HepG2 (cell line): Measurements from ENCODE around the gene MFGE8. TPM values are rescaled to one million over a fixed set of nuclear protein-coding genes. Genes with fewer than 3 reads are reported as not detected.
A peak's percentile ranks its signal among the peaks of the same experiment; 100 is the strongest.

Experiments
- ATAC-seq: fragments of 200-7000 bp; cut with Tn5 transposase; 3 replicates; pipeline ENCODE4 v1.9.1; 2020; ENCODE audit warnings: mild to moderate bottlenecking, moderate library complexity
- BruUV-seq: library from RNA; stranded (reverse); fragments of 400-500 nt; replicated peaks from 2 replicates; lab custom pipeline; 2021; lab: Mats Ljungman, UMichigan
- CTCF ChIA-PET: fragments of 300-600 bp; formaldehyde crosslinking; extraction: SDS; loops from one replicate; lab custom pipeline; 2021; ENCODE audit warnings: low total read pairs, inconsistent platforms, low intra/inter-chr PET ratio; lab: Yijun Ruan, JAX
- POLR2A ChIA-PET: fragments of 350-600 bp; sonication (Branson Sonifier 250); formaldehyde crosslinking; loops from one replicate; lab custom pipeline; 2020; ENCODE audit warnings: antibody characterized with exemption, inconsistent platforms; lab: Yijun Ruan, JAX
- DNase-seq: peaks from one replicate; pipeline ENCODE4 v3.0.0-alpha.2; 2015; ENCODE audit warnings: low spot score
- FAIRE-seq: peaks from 3 replicates; lab custom pipeline; 2011; peaks lifted over from hg19 to GRCh38; lab: Jason Lieb, UNC
- H2AFZ ChIP-seq: one replicate; pipeline ENCODE4 v1.6.1; 2011; ENCODE audit warnings: low read length, inconsistent platforms
- H3K27ac ChIP-seq: fragments of 300-600 bp; 3 replicates; pipeline ENCODE4 v1.8.0; 2011; ENCODE audit warnings: mixed run types, mild to moderate bottlenecking, mixed read lengths, low read length, inconsistent platforms; ENCODE audit not compliant: insufficient read depth; ENCODE audit errors: extremely low read length
- H3K27me3 ChIP-seq, 2 experiments: fragments of 200-600 bp in 1 of 2; 2 replicates in 1 of 2; 3 replicates in 1 of 2; pipeline versions ENCODE4 v1.6.0 to v1.8.0; 2011; ENCODE audit warnings: low read length in 2 of 2, mild to moderate bottlenecking in 2 of 2, moderate library complexity in 2 of 2, inconsistent platforms in 1 of 2; ENCODE audit not compliant: insufficient read depth in 2 of 2, control insufficient read depth in 1 of 2
- H3K36me3 ChIP-seq, 2 experiments: fragments of 200-600 bp in 1 of 2; replicated peaks in 1 of 2; 2 replicates in 1 of 2; 3 replicates in 1 of 2; pipeline versions ENCODE4 v1.5.1 to v1.8.0; 2011; ENCODE audit warnings: low read length in 2 of 2, inconsistent platforms in 1 of 2; ENCODE audit not compliant: insufficient read depth in 2 of 2, control insufficient read depth in 1 of 2
- H3K4me1 ChIP-seq: 2 replicates; pipeline ENCODE4 v1.5.1; 2012; ENCODE audit warnings: low read length, inconsistent platforms; ENCODE audit not compliant: insufficient read depth
- H3K4me2 ChIP-seq: 2 replicates; pipeline ENCODE4 v1.6.0; 2011; ENCODE audit warnings: low read depth, low read length, inconsistent platforms
- H3K4me3 ChIP-seq, 3 experiments: fragments of 200-600 bp in 1 of 3; sonication (generic), shearing (Covaris generic) in 1 of 3; replicated peaks in 1 of 3; 2 replicates each; pipeline ENCODE4 v1.5.1; 2011 to 2016; ENCODE audit warnings: low read length in 3 of 3, inconsistent platforms in 2 of 3, low read depth in 2 of 3, mild to moderate bottlenecking in 2 of 3, control low read depth in 1 of 3, mixed read lengths in 1 of 3; ENCODE audit not compliant: insufficient read depth in 1 of 3
- H3K79me2 ChIP-seq: one replicate; pipeline ENCODE4 v1.6.1; 2011; ENCODE audit warnings: low read length, inconsistent platforms; ENCODE audit not compliant: insufficient read depth
- H3K9ac ChIP-seq: 2 replicates; pipeline ENCODE4 v1.6.0; 2011; ENCODE audit warnings: mild to moderate bottlenecking, low read depth, low read length, inconsistent platforms; ENCODE audit not compliant: insufficient read depth
- H3K9me3 ChIP-seq: 2 replicates; pipeline ENCODE4 v1.5.1; 2012; ENCODE audit warnings: mild to moderate bottlenecking, low read length
- H4K20me1 ChIP-seq: 2 replicates; pipeline ENCODE4 v1.6.0; 2011; ENCODE audit warnings: inconsistent platforms, mild to moderate bottlenecking, low read length, moderate library complexity; ENCODE audit not compliant: insufficient read depth
- KMT2B ChIP-seq: IDR thresholded peaks from 2 replicates; pipeline ENCODE4 v1.6.1; 2016; ENCODE audit warnings: missing genetic modification reagents, missing compliant biosample characterization
- NCOR1 ChIP-seq: fragments of 200-600 bp; sonication (generic); IDR thresholded peaks from 2 replicates; pipeline ENCODE4 v1.7.0; 2017; ENCODE audit warnings: antibody characterized with exemption, low read length, borderline replicate concordance
- THYN1 ChIP-seq: sonication (generic); formaldehyde crosslinking; IDR thresholded peaks from 2 replicates; pipeline ENCODE4 v1.8.1; 2023; ENCODE audit warnings: low read depth, mild to moderate bottlenecking, moderate library complexity, missing genetic modification reagents, borderline replicate concordance
- ZNF629 ChIP-seq: sonication (generic); formaldehyde crosslinking; conservative IDR thresholded peaks from 2 replicates; pipeline ENCODE4 v1.5.0; 2020; ENCODE audit warnings: missing genetic modification reagents
- ZNF768 ChIP-seq: sonication (generic); formaldehyde crosslinking; IDR thresholded peaks from 2 replicates; pipeline ENCODE4 v1.4.0; 2020; ENCODE audit warnings: missing genetic modification reagents
- WGBS: methylation state at CpG from one replicate; pipeline ENCODE4 v1.1.6; 2017; ENCODE audit warnings: low lambda C conversion rate; 5-methylcytosine and 5-hydroxymethylcytosine counted together
- in situ Hi-C: cut with HindIII; loops from 2 replicates; pipeline ENCODE4 v1.10.0; 2017; ENCODE audit warnings: low pct_unique_long_range_greater_than_20kb; ENCODE audit not compliant: extremely low pct_ligation_motif_present
- intact Hi-C: fragments of 100-400 bp; cut with micrococcal nuclease; formaldehyde crosslinking; loops from one replicate; pipeline ENCODE4 v1.10.0; 2022; ENCODE audit not compliant: unreplicated experiment
- polyA plus RNA-seq, 8 experiments: library from polyadenylated mRNA; depleted of rRNA in 3 of 8; stranded (reverse) in 7 of 8; unstranded in 1 of 8; fragments of >200 nt; fragmentation: Illumina TruSeq in 4 of 8; extraction: Trizol in 4 of 8; gene quantifications; 2 replicates each; pipeline versions ENCODE4 v1.2.1 to v1.2.3, GENCODE V29; 2011 to 2016; ENCODE audit warnings: low read depth in 4 of 8, missing spikeins in 1 of 8, mixed read lengths in 1 of 8; ENCODE audit not compliant: insufficient read depth in 1 of 8
- total RNA-seq, 5 experiments: library from RNA; depleted of rRNA; stranded (reverse); fragments of >200 nt; fragmentation: Illumina TruSeq; extraction: Trizol; gene quantifications; 2 replicates each; pipeline ENCODE4 v1.2.3, GENCODE V29; 2016; ENCODE audit warnings: low read depth in 1 of 5
- TF ChIP-seq, protein P1 (sequence below): sonication (generic); formaldehyde crosslinking; IDR thresholded peaks from 2 replicates; pipeline ENCODE4 v1.5.1; 2020; ENCODE audit warnings: missing genetic modification reagents, mild to moderate bottlenecking, borderline replicate concordance
- TF ChIP-seq, protein P2 (sequence below): sonication (generic); formaldehyde crosslinking; IDR thresholded peaks from 2 replicates; pipeline ENCODE4 v1.4.0; 2020; ENCODE audit warnings: low read depth, missing genetic modification reagents
- TF ChIP-seq, protein P3 (sequence below): IDR thresholded peaks from 2 replicates; pipeline ENCODE4 v1.6.1; 2016

MFGE8 gene
- total and polyA plus RNA-seq, 2 of the 13 experiments (the other 11 are each of a cell fraction or from before 2014, with no cell fraction given): 3.4 to 22.1 TPM

DNA sequence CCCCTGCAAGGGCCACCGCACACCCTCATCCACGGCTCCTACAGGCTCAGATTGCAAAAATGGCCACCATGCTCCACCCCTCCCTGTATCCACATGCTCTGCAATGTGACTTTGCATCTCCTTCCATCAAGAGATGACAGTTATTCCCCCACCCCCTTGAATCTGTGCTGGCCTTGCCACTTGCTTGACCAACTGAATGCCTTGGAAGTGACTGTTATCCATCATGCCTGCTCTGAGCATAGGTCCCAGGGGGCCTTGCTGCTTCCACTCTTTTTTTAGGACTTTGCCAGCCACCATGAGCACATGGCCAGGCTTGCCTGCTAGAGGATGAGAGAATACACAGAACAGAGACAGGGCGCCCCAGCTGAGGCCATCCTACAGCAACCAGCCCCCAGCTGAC, 31.4 kb downstream of the MFGE8 start (continued):
- TF ChIP-seq, protein P1, sequence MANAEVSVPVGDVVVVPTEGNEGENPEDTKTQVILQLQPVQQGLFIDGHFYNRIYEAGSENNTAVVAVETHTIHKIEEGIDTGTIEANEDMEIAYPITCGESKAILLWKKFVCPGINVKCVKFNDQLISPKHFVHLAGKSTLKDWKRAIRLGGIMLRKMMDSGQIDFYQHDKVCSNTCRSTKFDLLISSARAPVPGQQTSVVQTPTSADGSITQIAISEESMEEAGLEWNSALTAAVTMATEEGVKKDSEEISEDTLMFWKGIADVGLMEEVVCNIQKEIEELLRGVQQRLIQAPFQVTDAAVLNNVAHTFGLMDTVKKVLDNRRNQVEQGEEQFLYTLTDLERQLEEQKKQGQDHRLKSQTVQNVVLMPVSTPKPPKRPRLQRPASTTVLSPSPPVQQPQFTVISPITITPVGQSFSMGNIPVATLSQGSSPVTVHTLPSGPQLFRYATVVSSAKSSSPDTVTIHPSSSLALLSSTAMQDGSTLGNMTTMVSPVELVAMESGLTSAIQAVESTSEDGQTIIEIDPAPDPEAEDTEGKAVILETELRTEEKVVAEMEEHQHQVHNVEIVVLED: no peak
- no peak for TF ChIP-seq THYN1 (CRISPR knock-in tag)

DNA sequence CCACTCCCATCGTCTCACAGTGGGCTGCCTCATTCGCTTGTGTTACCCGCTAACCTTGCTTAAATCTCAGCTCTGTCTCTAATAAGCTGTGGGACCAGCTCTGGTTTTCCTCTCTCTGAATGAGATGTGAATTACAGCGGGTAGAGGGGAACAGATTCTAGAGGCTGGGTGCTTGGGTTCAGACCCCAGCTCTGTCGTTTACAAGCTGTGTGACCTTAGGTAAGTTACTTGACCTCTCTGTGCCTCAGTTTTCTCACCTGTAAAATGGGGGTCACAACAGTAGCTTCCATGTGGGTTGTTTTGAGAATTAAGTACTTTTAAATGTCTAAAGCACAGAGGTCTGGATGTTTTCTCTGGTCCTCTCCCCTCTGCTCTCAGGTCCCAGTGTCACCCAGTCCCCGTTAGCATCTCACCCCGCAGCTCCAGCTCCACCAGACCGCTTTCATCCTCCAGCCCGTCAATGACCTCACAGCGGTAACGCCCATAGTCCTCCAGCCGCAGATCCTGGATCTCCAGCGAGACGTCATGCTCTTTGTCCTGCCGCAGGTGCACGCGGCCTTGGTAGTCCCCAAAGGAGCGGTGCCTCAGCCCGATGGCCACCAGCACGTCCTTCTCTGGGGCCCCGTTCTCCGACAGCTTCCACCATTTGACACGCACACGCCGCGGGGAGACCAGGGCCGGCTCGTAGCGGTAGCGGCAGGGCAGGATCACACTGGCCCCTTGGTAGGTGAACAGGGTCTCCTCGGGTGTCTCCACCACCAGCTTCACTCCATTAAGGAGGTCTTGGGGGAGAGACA, 32.0 kb downstream of the MFGE8 start:
- H3K9me3 ChIP-seq: no peaks in the 10 kb centered on the region
- no peak overlapping the region for H3K4me2 ChIP-seq
- H3K4me3 ChIP-seq: no peak overlapping the region
- ChIA-PET CTCF (no interaction called here), POLR2A (no interaction called here)
- peaks cover 7 to 23% of the 10 kb centered on the region in 2 experiments; a peak in 4 of 5 replicates for H3K27me3 ChIP-seq
- ATAC-seq (no peak), DNase-seq (no peak), FAIRE-seq (no peak)
- no peaks in the 10 kb centered on the region for H3K79me2 ChIP-seq
- intact Hi-C loops (no loop called here), in situ Hi-C loops (no loop called here)
- WGBS: 51% methylated on average over 20 of the region's 31 CpGs
- no peaks in the 10 kb centered on the region for H3K4me1 ChIP-seq
- TF ChIP-seq KMT2B (CRISPR knock-in tag): no peak
- TF ChIP-seq, protein P2, sequence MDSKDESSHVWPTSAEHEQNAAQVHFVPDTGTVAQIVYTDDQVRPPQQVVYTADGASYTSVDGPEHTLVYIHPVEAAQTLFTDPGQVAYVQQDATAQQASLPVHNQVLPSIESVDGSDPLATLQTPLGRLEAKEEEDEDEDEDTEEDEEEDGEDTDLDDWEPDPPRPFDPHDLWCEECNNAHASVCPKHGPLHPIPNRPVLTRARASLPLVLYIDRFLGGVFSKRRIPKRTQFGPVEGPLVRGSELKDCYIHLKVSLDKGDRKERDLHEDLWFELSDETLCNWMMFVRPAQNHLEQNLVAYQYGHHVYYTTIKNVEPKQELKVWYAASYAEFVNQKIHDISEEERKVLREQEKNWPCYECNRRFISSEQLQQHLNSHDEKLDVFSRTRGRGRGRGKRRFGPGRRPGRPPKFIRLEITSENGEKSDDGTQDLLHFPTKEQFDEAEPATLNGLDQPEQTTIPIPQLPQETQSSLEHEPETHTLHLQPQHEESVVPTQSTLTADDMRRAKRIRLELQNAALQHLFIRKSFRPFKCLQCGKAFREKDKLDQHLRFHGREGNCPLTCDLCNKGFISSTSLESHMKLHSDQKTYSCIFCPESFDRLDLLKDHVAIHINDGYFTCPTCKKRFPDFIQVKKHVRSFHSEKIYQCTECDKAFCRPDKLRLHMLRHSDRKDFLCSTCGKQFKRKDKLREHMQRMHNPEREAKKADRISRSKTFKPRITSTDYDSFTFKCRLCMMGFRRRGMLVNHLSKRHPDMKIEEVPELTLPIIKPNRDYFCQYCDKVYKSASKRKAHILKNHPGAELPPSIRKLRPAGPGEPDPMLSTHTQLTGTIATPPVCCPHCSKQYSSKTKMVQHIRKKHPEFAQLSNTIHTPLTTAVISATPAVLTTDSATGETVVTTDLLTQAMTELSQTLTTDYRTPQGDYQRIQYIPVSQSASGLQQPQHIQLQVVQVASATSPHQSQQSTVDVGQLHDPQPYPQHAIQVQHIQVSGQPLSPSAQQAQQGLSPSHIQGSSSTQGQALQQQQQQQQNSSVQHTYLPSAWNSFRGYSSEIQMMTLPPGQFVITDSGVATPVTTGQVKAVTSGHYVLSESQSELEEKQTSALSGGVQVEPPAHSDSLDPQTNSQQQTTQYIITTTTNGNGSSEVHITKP (CRISPR knock-in tag): no peak
- peak; percentile 43; the same call in 1 of the 2 replicates for TF ChIP-seq ZNF629 (CRISPR knock-in tag)
- TF ChIP-seq NCOR1: no peak
- peak; percentile 39; the same call in 1 of the 2 replicates for TF ChIP-seq ZNF768 (CRISPR knock-in tag)
- TF ChIP-seq, protein P3, sequence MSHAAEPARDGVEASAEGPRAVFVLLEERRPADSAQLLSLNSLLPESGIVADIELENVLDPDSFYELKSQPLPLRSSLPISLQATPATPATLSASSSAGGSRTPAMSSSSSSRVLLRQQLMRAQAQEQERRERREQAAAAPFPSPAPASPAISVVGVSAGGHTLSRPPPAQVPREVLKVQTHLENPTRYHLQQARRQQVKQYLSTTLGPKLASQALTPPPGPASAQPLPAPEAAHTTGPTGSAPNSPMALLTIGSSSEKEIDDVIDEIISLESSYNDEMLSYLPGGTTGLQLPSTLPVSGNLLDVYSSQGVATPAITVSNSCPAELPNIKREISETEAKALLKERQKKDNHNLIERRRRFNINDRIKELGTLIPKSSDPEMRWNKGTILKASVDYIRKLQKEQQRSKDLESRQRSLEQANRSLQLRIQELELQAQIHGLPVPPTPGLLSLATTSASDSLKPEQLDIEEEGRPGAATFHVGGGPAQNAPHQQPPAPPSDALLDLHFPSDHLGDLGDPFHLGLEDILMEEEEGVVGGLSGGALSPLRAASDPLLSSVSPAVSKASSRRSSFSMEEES (CRISPR knock-in tag): no peak
- H3K9ac ChIP-seq: no peak overlapping the region
- no peaks in the 10 kb centered on the region for H3K36me3 ChIP-seq
- no peak overlapping the region for H3K27ac ChIP-seq
- H4K20me1 ChIP-seq: no peaks in the 10 kb centered on the region
- H2AFZ ChIP-seq: no peak overlapping the region
- BruUV-seq: no TSS peak
